Right lobe of liver (tissue), 6 donors: ENCODE results near the gene SFI1. TPM values are rescaled to one million over a fixed set of nuclear protein-coding genes. Genes with fewer than 3 reads are reported as not detected.

ENCODE experiments used
- ATAC-seq, 4 donors: fragments of 200-7000 bp; cut with Tn5 transposase; one replicate each; pipeline ENCODE4 v1.9.1; 2020; ENCODE audit warnings: mild to moderate bottlenecking in 4 of 4, moderate library complexity in 4 of 4
- DNase-seq, 3 donors: peaks; one replicate each; pipeline ENCODE4 v3.0.0-alpha.2; 2020
- H3K27ac ChIP-seq, 3 donors: fragments of 200-600 bp; one replicate each; pipeline ENCODE4 v1.8.0; 2022
- H3K27me3 ChIP-seq, 2 donors: fragments of 200-600 bp; one replicate each; pipeline ENCODE4 v1.8.0; 2022
- H3K36me3 ChIP-seq, 4 donors: fragments of 200-600 bp; sonication (generic) in 1 of 4; one replicate each; pipeline versions ENCODE4 v1.5.1 to v1.8.0; 2017 to 2022; ENCODE audit warnings: control low read depth in 1 of 4
- H3K4me1 ChIP-seq, 4 donors: fragments of 200-600 bp; sonication (generic) in 1 of 4; one replicate each; pipeline versions ENCODE4 v1.5.1 to v1.8.0; 2017 to 2022; ENCODE audit warnings: control low read depth in 1 of 4
- H3K4me3 ChIP-seq, 3 donors: fragments of 200-600 bp; one replicate each; pipeline ENCODE4 v1.8.0; 2022
- H3K9me3 ChIP-seq, 4 donors: fragments of 200-600 bp; sonication (generic) in 1 of 4; one replicate each; pipeline versions ENCODE4 v1.5.1 to v1.8.0; 2017 to 2022; ENCODE audit warnings: control low read depth in 1 of 4
- CTCF ChIP-seq, 4 donors: fragments of 200-600 bp in 3 of 4; fragments of 450-650 bp in 1 of 4; IDR thresholded peaks; one replicate each; pipeline versions ENCODE4 v1.5.1 to v1.8.0; 2016 to 2022; ENCODE audit warnings: antibody characterized with exemption in 4 of 4, mild to moderate bottlenecking in 2 of 4
- POLR2A ChIP-seq: fragments of 450-650 bp; IDR thresholded peaks from one replicate; pipeline ENCODE4 v1.6.1; 2017; ENCODE audit warnings: antibody characterized with exemption, mild to moderate bottlenecking
- WGBS: methylation state at CpG from one replicate; pipeline ENCODE4 v1.1.6; 2018; ENCODE audit warnings: low coverage, low lambda C conversion rate; ENCODE audit not compliant: insufficient coverage; ENCODE audit errors: missing lambda C conversion rate; 5-methylcytosine and 5-hydroxymethylcytosine counted together
- intact Hi-C, 2 donors: fragments of 100-400 bp; cut with DNase I; formaldehyde crosslinking; loops; one replicate each; pipeline versions ENCODE4 v1.11.2 to v1.14.1; 2022
- total RNA-seq, 6 experiments: library from RNA; depleted of rRNA in 2 of 6; stranded (reverse); fragments of >200 nt in 2 of 6; fragmentation: NEBNext Ultra II Directional in 3 of 6; extraction: Animal tissue kit (Norgen Biotek cat#: 25700) in 3 of 6; gene quantifications; one replicate each; pipeline versions ENCODE4 v1.1.0 to v1.2.4, GENCODE V29; 2016 to 2023
- donor health status: DM: no; HTN: yes; CAD: no.
- donor health status: DM: no; HTN: no; CAD: no.
- donor health status: DM: no; HTN: no; CAD: no.
- donor health status: DM: no; HTN: yes; CAD: no.
- donor health status: DM: no; HTN: yes; CAD: no.

Gene SFI1
- total RNA-seq, 6 experiments from 2014 or later: 7.0 to 14.0 (median 8.7) TPM

- H3K4me1 ChIP-seq: peaks cover 0 to 22% (median 2%) of the 10 kb centered on the region in 4 donors
Observed at GRCh38 chr22:31625257-31625640, 128.9 kb downstream of the SFI1 start.

GRCh38 chr22:31625661-31626426, 129.5 kb downstream of the SFI1 start:
- intact Hi-C loops: loop anchor here in 1 of 2 donors (10.0 kb wide), 1 partner anchor 61 kb away; no protein-coding TSS in a partner anchor
- TF ChIP-seq POLR2A (no peak), CTCF (IDR thresholded peaks at IDR 0.05) (no peak)
- no peaks in the 10 kb centered on the region for H3K27me3 ChIP-seq

More at GRCh38 chr22:31625257-31625640, 128.9 kb downstream of the SFI1 start:
- Histone ChIP-seq H3K27ac (no peak overlapping the region), H3K27me3 (no peaks in the 10 kb centered on the region), H3K9me3 (no peaks in the 10 kb centered on the region), H3K4me3 (no peak overlapping the region), H3K36me3 (peaks cover 0 to 16% (median 3%) of the 10 kb centered on the region in 4 donors)
- intact Hi-C loops: loop anchor here in 1 of 2 donors (10.0 kb wide), 1 partner anchor 60 kb away; no protein-coding TSS in a partner anchor
- no peak for TF ChIP-seq POLR2A
- TF ChIP-seq CTCF (IDR thresholded peaks at IDR 0.05): no peak
- DNase-seq: no peak
- ATAC-seq: no peak
- WGBS: no CpG with 5 or more reads among the region's 7 CpGs

GRCh38 chr22:31626427-31627150, 130.3 kb downstream of the SFI1 start:
- H3K4me1 ChIP-seq: peaks cover 0 to 25% (median 2%) of the 10 kb centered on the region in 4 donors

More at GRCh38 chr22:31625661-31626426, 129.5 kb downstream of the SFI1 start:
- Histone ChIP-seq H3K27ac (peak overlapping the region in 1 of 3 donors; percentile 27), H3K4me3 (no peak overlapping the region), H3K36me3 (peaks cover 0 to 10% (median under 1%) of the 10 kb centered on the region in 4 donors), H3K4me1 (peaks cover 0 to 25% (median 2%) of the 10 kb centered on the region in 4 donors), H3K9me3 (no peaks in the 10 kb centered on the region)
- WGBS: 61% methylated on average over 18 of the region's 31 CpGs
- DNase-seq (no peak), ATAC-seq (peak in 3 of 4 donors; percentile 14 to 28 (median 16))

More at GRCh38 chr22:31626427-31627150, 130.3 kb downstream of the SFI1 start:
- no peak for DNase-seq
- Histone ChIP-seq H3K27me3 (no peaks in the 10 kb centered on the region), H3K36me3 (peaks cover 0 to 3% (median 0%) of the 10 kb centered on the region in 4 donors), H3K4me3 (no peak overlapping the region), H3K27ac (peak overlapping the region in 1 of 3 donors; percentile 27), H3K9me3 (no peaks in the 10 kb centered on the region)
- TF ChIP-seq POLR2A: no peak
- TF ChIP-seq CTCF (IDR thresholded peaks at IDR 0.05): no peak
- WGBS: 63% methylated on average over 5 of the region's 15 CpGs
- ATAC-seq: no peak
- intact Hi-C loops: loop anchor here in 1 of 2 donors (10.0 kb wide), 1 partner anchor 62 kb away; no protein-coding TSS in a partner anchor
